Measurements from ENCODE around the gene ALKBH3. TPM values are rescaled to one million over a fixed set of nuclear protein-coding genes. Genes with fewer than 3 reads are reported as not detected.

ALKBH3 gene
- total RNA-seq, 6 experiments from 2014 or later: 24.0 to 35.9 (median 31.5) TPM

- TF ChIP-seq, protein P1, sequence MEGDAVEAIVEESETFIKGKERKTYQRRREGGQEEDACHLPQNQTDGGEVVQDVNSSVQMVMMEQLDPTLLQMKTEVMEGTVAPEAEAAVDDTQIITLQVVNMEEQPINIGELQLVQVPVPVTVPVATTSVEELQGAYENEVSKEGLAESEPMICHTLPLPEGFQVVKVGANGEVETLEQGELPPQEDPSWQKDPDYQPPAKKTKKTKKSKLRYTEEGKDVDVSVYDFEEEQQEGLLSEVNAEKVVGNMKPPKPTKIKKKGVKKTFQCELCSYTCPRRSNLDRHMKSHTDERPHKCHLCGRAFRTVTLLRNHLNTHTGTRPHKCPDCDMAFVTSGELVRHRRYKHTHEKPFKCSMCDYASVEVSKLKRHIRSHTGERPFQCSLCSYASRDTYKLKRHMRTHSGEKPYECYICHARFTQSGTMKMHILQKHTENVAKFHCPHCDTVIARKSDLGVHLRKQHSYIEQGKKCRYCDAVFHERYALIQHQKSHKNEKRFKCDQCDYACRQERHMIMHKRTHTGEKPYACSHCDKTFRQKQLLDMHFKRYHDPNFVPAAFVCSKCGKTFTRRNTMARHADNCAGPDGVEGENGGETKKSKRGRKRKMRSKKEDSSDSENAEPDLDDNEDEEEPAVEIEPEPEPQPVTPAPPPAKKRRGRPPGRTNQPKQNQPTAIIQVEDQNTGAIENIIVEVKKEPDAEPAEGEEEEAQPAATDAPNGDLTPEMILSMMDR (IDR thresholded peaks at IDR 0.05): no peak
- peaks cover 15% of the 10 kb centered on the region for H3K36me3 Mint-ChIP-seq (ENCODE audit: low read depth)
Observed at GRCh38 chr11:43899094-43899493, 18.5 kb downstream of the ALKBH3 start.

DNA sequence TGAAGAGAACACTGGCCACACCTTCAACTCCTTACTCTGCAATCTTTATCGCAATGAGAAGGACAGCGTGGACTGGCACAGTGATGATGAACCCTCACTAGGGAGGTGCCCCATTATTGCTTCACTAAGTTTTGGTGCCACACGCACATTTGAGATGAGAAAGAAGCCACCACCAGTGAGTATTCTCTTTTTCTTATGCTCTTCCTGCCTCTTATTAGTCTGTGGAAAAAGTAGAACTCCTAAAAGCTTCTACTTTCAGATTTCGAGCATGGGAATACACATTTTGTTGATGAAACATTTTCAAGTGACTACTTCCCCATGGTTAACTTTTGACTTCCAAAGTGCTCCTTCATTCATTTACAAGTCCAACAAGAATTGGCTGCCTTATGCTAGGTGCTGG, 20.9 kb downstream of the ALKBH3 start:
- no peak overlapping the region for H3K27ac Mint-ChIP-seq
- no peak for DNase-seq
- no peaks in the 10 kb centered on the region for H3K27me3 Mint-ChIP-seq (ENCODE audit: insufficient read depth)
- no peaks in the 10 kb centered on the region for H3K9me3 Mint-ChIP-seq
- TF ChIP-seq, protein P1 (IDR thresholded peaks at IDR 0.05): no peak
- no peak overlapping the region for H3K4me3 Mint-ChIP-seq
- H3K36me3 Mint-ChIP-seq (ENCODE audit: low read depth): peaks cover 15% of the 10 kb centered on the region
- H3K4me1 Mint-ChIP-seq (ENCODE audit: low read depth): peaks cover 18% of the 10 kb centered on the region

More at GRCh38 chr11:43899094-43899493, 18.5 kb downstream of the ALKBH3 start:
- no peak for DNase-seq
- no peak overlapping the region for H3K4me3 Mint-ChIP-seq
- H3K27ac Mint-ChIP-seq: no peak overlapping the region
- H3K4me1 Mint-ChIP-seq (ENCODE audit: low read depth): peaks cover 11% of the 10 kb centered on the region
- H3K9me3 Mint-ChIP-seq: no peaks in the 10 kb centered on the region
- H3K27me3 Mint-ChIP-seq (ENCODE audit: insufficient read depth): no peaks in the 10 kb centered on the region

DNA sequence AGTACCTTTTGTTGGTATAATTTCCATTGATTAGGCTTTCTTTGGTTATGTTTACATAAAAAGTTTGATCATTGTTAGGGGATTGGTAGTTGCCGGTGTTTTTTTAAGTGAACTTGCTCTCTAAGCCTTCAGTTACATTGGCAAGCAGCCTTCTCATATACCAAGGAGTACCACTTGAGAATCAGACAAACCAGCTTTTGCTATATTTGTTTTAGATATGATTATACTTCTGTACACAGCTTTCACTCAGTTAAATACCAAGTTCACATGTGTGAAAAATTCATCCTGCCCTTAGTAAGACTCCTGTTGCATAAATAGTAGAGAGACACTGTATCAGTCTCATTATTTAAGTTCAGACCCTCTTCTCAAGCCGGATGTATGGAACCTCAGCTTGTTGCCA, 22.4 kb downstream of the ALKBH3 start:
- Mint-ChIP-seq H3K27me3 (ENCODE audit: insufficient read depth) (no peaks in the 10 kb centered on the region), H3K4me3 (no peak overlapping the region), H3K4me1 (ENCODE audit: low read depth) (peaks cover 25% of the 10 kb centered on the region), H3K9me3 (no peaks in the 10 kb centered on the region), H3K36me3 (ENCODE audit: low read depth) (peaks cover 8% of the 10 kb centered on the region), H3K27ac (no peak overlapping the region)
- DNase-seq: no peak
- TF ChIP-seq, protein P1 (IDR thresholded peaks at IDR 0.05): no peak

DNA sequence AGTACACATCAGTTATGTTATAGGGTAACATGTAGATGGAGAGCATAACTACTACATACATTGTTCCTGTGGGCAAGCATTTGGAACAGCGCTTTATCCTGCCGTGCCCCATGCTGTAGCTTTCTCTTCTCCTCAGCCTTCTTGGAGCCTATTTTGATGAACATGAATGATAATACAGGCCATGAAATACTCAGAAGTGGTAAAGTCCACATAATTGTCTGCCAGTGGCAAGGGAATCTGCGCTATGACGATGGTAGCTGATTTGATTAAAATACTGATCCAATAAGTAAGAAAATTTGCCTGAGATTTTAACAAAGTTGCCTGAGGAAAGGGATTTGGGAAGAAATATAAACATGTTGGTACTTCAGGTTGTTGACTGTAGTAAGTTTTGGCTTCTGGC, 23.3 kb downstream of the ALKBH3 start:
- peaks cover 17% of the 10 kb centered on the region for H3K4me1 Mint-ChIP-seq (ENCODE audit: low read depth)
- H3K27me3 Mint-ChIP-seq (ENCODE audit: insufficient read depth): no peaks in the 10 kb centered on the region
- TF ChIP-seq, protein P1 (IDR thresholded peaks at IDR 0.05): no peak
- no peak for DNase-seq
- no peaks in the 10 kb centered on the region; the same call in 1 of the 2 replicates for H3K36me3 Mint-ChIP-seq (ENCODE audit: low read depth)
- H3K27ac Mint-ChIP-seq: no peak overlapping the region
- H3K9me3 Mint-ChIP-seq: no peaks in the 10 kb centered on the region
- H3K4me3 Mint-ChIP-seq: no peak overlapping the region

DNA sequence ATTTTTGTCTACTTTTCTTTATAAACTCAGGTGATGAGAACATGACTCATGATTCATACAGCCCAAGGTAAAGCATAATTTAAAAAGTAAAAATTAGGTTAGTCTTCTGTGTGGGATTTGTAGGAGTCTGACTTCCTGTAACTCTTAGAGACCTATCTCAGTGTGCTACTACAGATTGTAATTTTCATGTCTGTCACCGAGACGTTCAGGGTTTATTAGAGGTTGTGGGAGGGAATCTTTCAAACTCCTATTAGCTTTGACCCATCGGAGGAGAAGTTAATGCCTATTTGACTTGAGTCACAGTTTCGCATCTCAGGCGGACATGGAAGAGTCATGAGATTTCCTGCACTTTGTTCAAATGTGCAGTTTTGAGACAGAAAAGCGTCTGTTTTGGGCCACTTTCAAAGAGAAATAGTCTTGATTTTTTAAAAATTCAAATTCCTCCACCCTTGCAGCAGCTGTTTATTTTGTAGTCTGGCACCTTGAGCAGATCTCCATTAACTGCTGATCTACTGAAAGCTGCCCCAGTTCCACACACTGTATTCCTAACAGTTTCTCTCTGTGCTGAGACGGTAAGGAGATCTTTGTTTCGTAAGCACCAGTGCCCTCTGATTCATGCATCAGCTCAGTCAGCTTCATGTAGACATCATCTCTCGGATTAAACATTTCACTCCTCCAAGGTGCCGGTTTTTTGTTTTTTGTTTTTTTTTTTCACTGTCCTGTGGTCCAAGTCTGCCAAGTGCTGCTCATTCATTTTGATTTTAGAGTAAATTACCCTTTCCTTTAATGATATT, 24.3 kb downstream of the ALKBH3 start:
- Mint-ChIP-seq H3K27ac (no peak overlapping the region; the same call in 1 of the 2 replicates), H3K9me3 (no peaks in the 10 kb centered on the region), H3K27me3 (ENCODE audit: insufficient read depth) (no peaks in the 10 kb centered on the region), H3K36me3 (ENCODE audit: low read depth) (no peaks in the 10 kb centered on the region; the same call in 1 of the 2 replicates), H3K4me3 (no peak overlapping the region), H3K4me1 (ENCODE audit: low read depth) (peaks cover 17% of the 10 kb centered on the region)
- DNase-seq: no peak
- TF ChIP-seq, protein P1 (IDR thresholded peaks at IDR 0.05): no peak

Data from HFFc6 (cell line).